PC-3 (cell line): ENCODE data around the gene MAPKAP1. TPM values are rescaled to one million over a fixed set of nuclear protein-coding genes. Genes with fewer than 3 reads are reported as not detected.

Source experiments
- ATAC-seq: fragments of 200-7000 bp; cut with Tn5 transposase; 2 replicates; pipeline ENCODE4 v1.9.1; 2020; ENCODE audit warnings: mild to moderate bottlenecking, moderate library complexity
- BruUV-seq: library from RNA; stranded (reverse); fragments of 400-500 nt; replicated peaks from 2 replicates; lab custom pipeline; 2021; lab: Mats Ljungman, UMichigan
- CTCF ChIA-PET: fragments of 300-600 bp; sonication (Branson Sonifier 250); formaldehyde crosslinking; loops from one replicate; lab custom pipeline; 2022; ENCODE audit warnings: antibody characterized with exemption; lab: Charles Lee
- POLR2A ChIA-PET: fragments of 300-600 bp; sonication (Branson Sonifier 250); formaldehyde crosslinking; loops from one replicate; lab custom pipeline; 2022; ENCODE audit warnings: antibody characterized with exemption; ENCODE audit not compliant: unreplicated experiment; lab: Charles Lee
- DNase-seq: peaks from one replicate; pipeline ENCODE4 v3.0.0-alpha.2; 2015
- H2AFZ ChIP-seq: fragments of 300-600 bp; sonication (generic); 2 replicates; pipeline ENCODE4 v1.6.0; 2016; ENCODE audit warnings: antibody characterized with exemption, low read length
- H3F3A ChIP-seq: fragments of 300-600 bp; sonication (generic); one replicate; pipeline ENCODE4 v1.6.0; 2017; ENCODE audit warnings: antibody characterized with exemption, low read length, control low read depth, mild to moderate bottlenecking; ENCODE audit not compliant: unreplicated experiment
- H3K27ac ChIP-seq: fragments of 300-600 bp; sonication (generic); 2 replicates; pipeline ENCODE4 v1.5.1; 2016; ENCODE audit warnings: mild to moderate bottlenecking, low read length
- H3K27me3 ChIP-seq: fragments of 300-600 bp; sonication (generic); 2 replicates; pipeline ENCODE4 v1.6.1; 2016; ENCODE audit warnings: low read length, mixed read lengths
- H3K36me3 ChIP-seq: fragments of 300-600 bp; sonication (generic); 2 replicates; pipeline ENCODE4 v1.6.1; 2016; ENCODE audit warnings: low read depth, mixed run types, low read length, mixed read lengths
- H3K4me1 ChIP-seq: fragments of 300-600 bp; sonication (generic); 2 replicates; pipeline ENCODE4 v1.5.1; 2016; ENCODE audit warnings: low read length; ENCODE audit not compliant: insufficient read depth
- H3K4me2 ChIP-seq: fragments of 300-600 bp; sonication (generic); 2 replicates; pipeline ENCODE4 v1.6.0; 2016; ENCODE audit warnings: low read length
- H3K4me3 ChIP-seq: fragments of 300-600 bp; sonication (generic); 2 replicates; pipeline ENCODE4 v1.5.1; 2016; ENCODE audit warnings: mild to moderate bottlenecking, low read length, mixed read lengths
- H3K79me2 ChIP-seq: fragments of 300-600 bp; sonication (generic); 2 replicates; pipeline ENCODE4 v1.6.1; 2017; ENCODE audit warnings: low read length, mixed read lengths
- H3K9ac ChIP-seq: fragments of 300-600 bp; sonication (generic); 2 replicates; pipeline ENCODE4 v1.6.0; 2016; ENCODE audit warnings: mild to moderate bottlenecking, low read length
- H3K9me2 ChIP-seq: fragments of 300-600 bp; sonication (generic); replicated peaks from 2 replicates; pipeline ENCODE4 v1.6.1; 2016; ENCODE audit warnings: mixed run types, low read length, mixed read lengths
- H3K9me3 ChIP-seq: fragments of 300-600 bp; sonication (generic); 2 replicates; pipeline ENCODE4 v1.6.1; 2016; ENCODE audit warnings: low read length, mixed read lengths
- H4K20me1 ChIP-seq: fragments of 300-600 bp; sonication (generic); 2 replicates; pipeline ENCODE4 v1.6.1; 2016; ENCODE audit warnings: low read length, mixed read lengths
- EZH2 ChIP-seq: fragments of 300-600 bp; sonication (generic); IDR thresholded peaks from one replicate; pipeline ENCODE4 v1.6.1; 2017; ENCODE audit warnings: antibody characterized with exemption, mild to moderate bottlenecking, low read length; ENCODE audit not compliant: unreplicated experiment
- EZH2phosphoT487 ChIP-seq: fragments of 300-600 bp; sonication (generic); IDR thresholded peaks from 2 replicates; pipeline ENCODE4 v1.6.1; 2018; ENCODE audit warnings: mild to moderate bottlenecking, antibody characterized with exemption, low read length, borderline replicate concordance
- intact Hi-C: fragments of 100-400 bp; cut with micrococcal nuclease; formaldehyde crosslinking; loops from 2 replicates; pipeline ENCODE4 v1.9.0; 2023
- total RNA-seq: library from RNA; depleted of rRNA; stranded (reverse); fragments of >200 nt; gene quantifications from 2 replicates; pipeline ENCODE4 v1.2.3, GENCODE V29; 2014
- TF ChIP-seq, protein P1 (sequence below): fragments of 300-600 bp; sonication (generic); conservative IDR thresholded peaks from 2 replicates; pipeline ENCODE4 v1.5.1; 2017; ENCODE audit warnings: antibody characterized with exemption, low read depth, mild to moderate bottlenecking, low read length

Gene MAPKAP1
- total RNA-seq, 1 experiment from 2014 or later: 128 TPM

DNA sequence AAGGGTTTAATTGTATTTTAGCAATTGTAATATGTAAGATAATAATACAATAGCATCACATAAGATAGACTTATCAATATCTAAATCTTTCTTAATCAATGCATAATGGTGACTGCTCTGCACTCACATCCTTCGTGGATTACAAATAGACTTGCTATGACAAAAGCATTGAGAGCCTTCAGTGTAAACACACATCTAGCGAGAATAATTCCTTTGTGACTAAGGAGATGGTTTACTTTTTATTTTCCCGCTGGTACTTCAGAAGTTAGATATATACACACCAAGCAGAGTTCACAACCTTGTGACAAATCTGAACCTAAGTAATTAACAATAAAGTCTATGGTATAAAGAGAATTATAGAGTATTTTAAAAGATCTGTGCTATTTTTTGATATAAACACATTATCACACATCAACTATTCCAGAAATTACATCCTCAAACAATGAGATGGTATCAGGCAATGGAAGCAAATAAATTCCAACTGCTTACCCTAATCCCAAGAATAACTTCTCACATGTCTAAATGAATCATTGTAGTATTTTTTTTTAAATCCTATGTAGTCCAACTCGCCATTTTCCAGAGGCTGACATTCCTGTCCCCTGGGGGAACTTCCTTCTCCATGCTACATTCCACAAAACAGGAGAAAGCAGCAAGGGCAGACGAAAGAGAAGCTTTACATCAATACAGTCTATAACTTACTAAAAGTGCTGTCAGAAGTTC lies 51.2 kb downstream of the MAPKAP1 start:
- H3K9me2 ChIP-seq: no peaks in the 10 kb centered on the region
- H2AFZ ChIP-seq: no peak overlapping the region
- 0 out of 2 replicates have a peak, but pooled peaks cover 7% of the 10 kb centered on the region for H3K79me2 ChIP-seq
- no peak overlapping the region for H3K4me3 ChIP-seq
- no TSS peak for BruUV-seq
- H3K27me3 ChIP-seq: no peaks in the 10 kb centered on the region
- H3K4me1 ChIP-seq: peaks cover 1% of the 10 kb centered on the region
- intact Hi-C loops: no loop called here
- no peak overlapping the region for H3K9ac ChIP-seq
- CTCF ChIA-PET: no interaction called here
- TF ChIP-seq EZH2 (no peak), EZH2phosphoT487 (no peak)
- TF ChIP-seq, protein P1, sequence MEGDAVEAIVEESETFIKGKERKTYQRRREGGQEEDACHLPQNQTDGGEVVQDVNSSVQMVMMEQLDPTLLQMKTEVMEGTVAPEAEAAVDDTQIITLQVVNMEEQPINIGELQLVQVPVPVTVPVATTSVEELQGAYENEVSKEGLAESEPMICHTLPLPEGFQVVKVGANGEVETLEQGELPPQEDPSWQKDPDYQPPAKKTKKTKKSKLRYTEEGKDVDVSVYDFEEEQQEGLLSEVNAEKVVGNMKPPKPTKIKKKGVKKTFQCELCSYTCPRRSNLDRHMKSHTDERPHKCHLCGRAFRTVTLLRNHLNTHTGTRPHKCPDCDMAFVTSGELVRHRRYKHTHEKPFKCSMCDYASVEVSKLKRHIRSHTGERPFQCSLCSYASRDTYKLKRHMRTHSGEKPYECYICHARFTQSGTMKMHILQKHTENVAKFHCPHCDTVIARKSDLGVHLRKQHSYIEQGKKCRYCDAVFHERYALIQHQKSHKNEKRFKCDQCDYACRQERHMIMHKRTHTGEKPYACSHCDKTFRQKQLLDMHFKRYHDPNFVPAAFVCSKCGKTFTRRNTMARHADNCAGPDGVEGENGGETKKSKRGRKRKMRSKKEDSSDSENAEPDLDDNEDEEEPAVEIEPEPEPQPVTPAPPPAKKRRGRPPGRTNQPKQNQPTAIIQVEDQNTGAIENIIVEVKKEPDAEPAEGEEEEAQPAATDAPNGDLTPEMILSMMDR: no peak
- H3K36me3 ChIP-seq: no peaks in the 10 kb centered on the region; the same call in 1 of the 2 replicates
- POLR2A ChIA-PET: no interaction called here
- ATAC-seq (no peak), DNase-seq (no peak)
- no peaks in the 10 kb centered on the region for H3K9me3 ChIP-seq
- no peak overlapping the region for H3K27ac ChIP-seq
- H3K4me2 ChIP-seq: no peak overlapping the region
- H4K20me1 ChIP-seq: no peaks in the 10 kb centered on the region
- H3F3A ChIP-seq: no peaks in the 10 kb centered on the region

DNA sequence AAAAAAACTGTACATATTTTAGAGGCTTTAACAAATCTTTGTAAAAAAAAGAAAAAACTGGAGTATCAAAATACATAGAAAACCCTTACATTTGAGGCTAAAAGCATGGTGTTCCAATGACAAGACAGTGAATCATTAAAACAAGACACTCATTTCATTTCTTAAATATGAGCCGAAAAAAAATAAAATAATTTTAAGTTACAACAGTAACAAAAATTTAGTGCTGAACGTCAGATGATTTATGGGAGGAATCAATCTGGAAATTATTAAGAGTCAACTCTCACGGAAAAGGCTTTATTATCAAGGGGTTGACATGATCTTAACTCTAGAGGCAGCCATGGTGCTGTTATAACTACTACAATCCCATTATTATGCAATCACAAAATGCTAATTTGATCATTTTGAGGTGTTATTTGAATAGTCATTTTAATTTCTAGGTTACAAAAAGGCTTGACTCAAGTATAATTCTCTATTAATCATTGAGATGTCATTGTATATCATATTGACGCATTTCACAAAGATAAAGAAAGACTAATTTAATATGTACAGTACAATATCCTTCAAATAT lies 51.9 kb downstream of the MAPKAP1 start:
- peaks cover 8% of the 10 kb centered on the region for H3K4me1 ChIP-seq
- no peaks in the 10 kb centered on the region for H4K20me1 ChIP-seq
- ATAC-seq: no peak
- ChIA-PET POLR2A (no interaction called here), CTCF (no interaction called here)
- DNase-seq: no peak
- H3K9ac ChIP-seq: no peak overlapping the region
- H3K4me2 ChIP-seq: no peak overlapping the region
- BruUV-seq: no TSS peak
- H3K4me3 ChIP-seq: no peak overlapping the region
- no peak overlapping the region for H2AFZ ChIP-seq
- intact Hi-C loops: no loop called here
- no peaks in the 10 kb centered on the region for H3F3A ChIP-seq
- no peaks in the 10 kb centered on the region; the same call in 1 of the 2 replicates for H3K36me3 ChIP-seq
- H3K27ac ChIP-seq: no peak overlapping the region
- H3K79me2 ChIP-seq: 0 out of 2 replicates have a peak, but pooled peaks cover 7% of the 10 kb centered on the region
- no peaks in the 10 kb centered on the region for H3K9me2 ChIP-seq
- TF ChIP-seq EZH2: no peak
- TF ChIP-seq, protein P1: no peak
- TF ChIP-seq EZH2phosphoT487: no peak
- no peaks in the 10 kb centered on the region for H3K9me3 ChIP-seq
- H3K27me3 ChIP-seq: no peaks in the 10 kb centered on the region

DNA sequence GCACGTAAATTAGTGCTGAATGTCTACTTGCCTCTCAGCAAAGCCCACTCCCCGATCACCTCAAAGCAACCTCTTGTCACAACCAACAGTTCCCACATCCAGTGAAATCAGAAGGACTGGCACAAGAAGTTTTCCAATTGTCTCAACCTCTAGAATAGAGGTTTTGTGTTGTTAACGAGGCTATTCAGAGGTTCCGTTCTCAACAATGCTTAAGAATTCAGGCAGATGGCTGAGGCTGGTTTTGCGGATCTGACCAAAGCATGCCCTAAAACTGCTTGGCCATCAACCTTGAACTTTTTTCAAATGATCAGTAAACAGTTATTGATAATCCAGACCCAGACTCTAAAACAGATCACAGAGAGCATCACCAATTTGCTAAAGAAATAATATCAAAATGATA lies 52.9 kb downstream of the MAPKAP1 start:
- Histone ChIP-seq H3K79me2 (peaks cover 8% of the 10 kb centered on the region; the same call in 1 of the 2 replicates), H3K4me1 (peaks cover 18% of the 10 kb centered on the region), H4K20me1 (no peaks in the 10 kb centered on the region), H3K36me3 (no peaks in the 10 kb centered on the region; the same call in 1 of the 2 replicates), H3K4me2 (no peak overlapping the region), H3K9ac (no peak overlapping the region), H3K9me2 (no peaks in the 10 kb centered on the region), H3K4me3 (no peak overlapping the region), H3K27ac (no peak overlapping the region), H3F3A (no peaks in the 10 kb centered on the region), H2AFZ (no peak overlapping the region), H3K9me3 (no peaks in the 10 kb centered on the region), H3K27me3 (no peaks in the 10 kb centered on the region)
- no peak for ATAC-seq
- DNase-seq: no peak
- ChIA-PET POLR2A (no interaction called here), CTCF (no interaction called here)
- intact Hi-C loops: no loop called here
- no TSS peak for BruUV-seq
- TF ChIP-seq EZH2phosphoT487 (no peak), EZH2 (no peak)
- TF ChIP-seq, protein P1: no peak
